ENCODE measurements around the gene HEBP2. TPM values are rescaled to one million over a fixed set of nuclear protein-coding genes. Genes with fewer than 3 reads are reported as not detected.

HEBP2 gene
- total RNA-seq, 4 donors from 2014 or later = 119 to 797 (median 222) TPM

DNA sequence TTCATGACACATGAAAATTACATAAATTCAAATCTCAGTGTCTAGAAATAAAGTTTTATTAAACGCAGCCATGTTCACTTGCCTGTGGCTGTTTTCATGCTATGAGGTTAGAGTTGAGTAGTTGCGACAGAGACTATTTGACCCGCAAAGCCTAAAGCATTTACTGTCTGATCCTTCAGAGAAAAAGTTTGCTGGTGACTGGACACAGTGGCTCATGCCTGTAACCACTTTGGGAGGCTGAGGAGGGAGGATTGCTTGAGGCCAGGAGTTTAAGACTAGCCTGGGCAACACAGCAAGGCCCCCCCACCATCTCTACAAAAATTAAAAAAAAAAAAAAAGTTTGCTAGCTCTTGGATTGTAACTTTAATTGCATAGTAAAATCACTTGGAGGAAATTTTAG is 17.1 kb upstream of the HEBP2 start:
- TF ChIP-seq, protein P1, sequence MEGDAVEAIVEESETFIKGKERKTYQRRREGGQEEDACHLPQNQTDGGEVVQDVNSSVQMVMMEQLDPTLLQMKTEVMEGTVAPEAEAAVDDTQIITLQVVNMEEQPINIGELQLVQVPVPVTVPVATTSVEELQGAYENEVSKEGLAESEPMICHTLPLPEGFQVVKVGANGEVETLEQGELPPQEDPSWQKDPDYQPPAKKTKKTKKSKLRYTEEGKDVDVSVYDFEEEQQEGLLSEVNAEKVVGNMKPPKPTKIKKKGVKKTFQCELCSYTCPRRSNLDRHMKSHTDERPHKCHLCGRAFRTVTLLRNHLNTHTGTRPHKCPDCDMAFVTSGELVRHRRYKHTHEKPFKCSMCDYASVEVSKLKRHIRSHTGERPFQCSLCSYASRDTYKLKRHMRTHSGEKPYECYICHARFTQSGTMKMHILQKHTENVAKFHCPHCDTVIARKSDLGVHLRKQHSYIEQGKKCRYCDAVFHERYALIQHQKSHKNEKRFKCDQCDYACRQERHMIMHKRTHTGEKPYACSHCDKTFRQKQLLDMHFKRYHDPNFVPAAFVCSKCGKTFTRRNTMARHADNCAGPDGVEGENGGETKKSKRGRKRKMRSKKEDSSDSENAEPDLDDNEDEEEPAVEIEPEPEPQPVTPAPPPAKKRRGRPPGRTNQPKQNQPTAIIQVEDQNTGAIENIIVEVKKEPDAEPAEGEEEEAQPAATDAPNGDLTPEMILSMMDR (IDR thresholded peaks at IDR 0.05; ENCODE audit: low read depth) = no peak

DNA sequence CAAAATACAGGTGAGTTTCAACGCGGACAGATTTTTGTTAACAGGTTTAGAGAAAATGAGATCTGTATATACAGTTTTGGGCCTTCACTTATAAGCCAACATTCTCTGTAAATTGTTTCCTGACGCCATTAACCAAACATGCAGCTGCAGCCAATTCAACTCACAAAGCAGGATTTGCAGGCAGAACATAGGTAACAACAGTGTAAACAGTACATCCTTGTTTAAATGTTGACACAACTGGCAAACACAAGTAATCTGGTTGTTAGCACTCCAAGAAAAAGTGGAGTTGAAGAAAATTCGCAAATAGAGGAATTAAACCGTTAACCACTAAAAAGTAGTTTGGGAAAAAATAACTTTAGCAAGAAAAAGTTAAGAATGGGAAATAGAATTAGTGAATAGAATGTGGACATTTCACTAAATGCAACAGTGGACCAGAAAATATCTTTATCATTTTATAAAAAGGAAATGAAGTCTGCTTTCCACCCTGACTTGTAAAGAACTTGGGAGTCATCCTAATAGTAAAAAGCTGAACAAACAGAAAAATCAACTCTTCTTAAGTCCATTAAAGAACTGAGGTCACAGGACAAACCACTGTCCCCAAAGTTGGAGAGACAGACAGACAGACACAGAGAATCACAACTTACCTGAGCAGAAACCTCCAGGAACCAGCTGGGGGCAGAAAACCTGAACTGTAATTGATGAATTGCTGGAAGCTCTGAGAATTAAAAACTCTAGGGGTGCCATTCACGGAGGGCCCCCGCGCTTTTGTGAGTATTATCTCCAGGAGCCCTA is 16.2 kb upstream of the HEBP2 start:
- TF ChIP-seq, protein P1 (IDR thresholded peaks at IDR 0.05; ENCODE audit: low read depth) = no peak

DNA sequence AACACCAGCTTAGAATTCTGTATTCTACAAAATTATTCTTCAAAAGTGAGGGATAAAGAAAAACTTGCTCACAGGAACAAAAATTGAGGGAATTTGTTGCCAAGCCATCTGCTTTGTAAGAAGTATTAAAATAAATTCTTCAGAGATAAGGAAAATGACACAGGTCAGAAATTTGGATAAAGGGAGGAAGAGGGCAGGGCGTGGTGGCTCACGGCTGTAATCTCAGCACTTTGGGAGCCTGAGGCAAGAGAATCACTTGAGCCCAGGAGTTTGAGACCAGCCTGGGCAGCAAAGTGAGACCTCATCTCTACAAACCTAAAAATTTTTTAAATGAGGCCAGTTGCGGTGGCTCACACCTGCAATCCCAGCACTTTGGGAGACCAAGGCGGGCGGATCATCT is 14.5 kb upstream of the HEBP2 start:
- TF ChIP-seq, protein P1 (IDR thresholded peaks at IDR 0.05; ENCODE audit: low read depth) = no peak

DNA sequence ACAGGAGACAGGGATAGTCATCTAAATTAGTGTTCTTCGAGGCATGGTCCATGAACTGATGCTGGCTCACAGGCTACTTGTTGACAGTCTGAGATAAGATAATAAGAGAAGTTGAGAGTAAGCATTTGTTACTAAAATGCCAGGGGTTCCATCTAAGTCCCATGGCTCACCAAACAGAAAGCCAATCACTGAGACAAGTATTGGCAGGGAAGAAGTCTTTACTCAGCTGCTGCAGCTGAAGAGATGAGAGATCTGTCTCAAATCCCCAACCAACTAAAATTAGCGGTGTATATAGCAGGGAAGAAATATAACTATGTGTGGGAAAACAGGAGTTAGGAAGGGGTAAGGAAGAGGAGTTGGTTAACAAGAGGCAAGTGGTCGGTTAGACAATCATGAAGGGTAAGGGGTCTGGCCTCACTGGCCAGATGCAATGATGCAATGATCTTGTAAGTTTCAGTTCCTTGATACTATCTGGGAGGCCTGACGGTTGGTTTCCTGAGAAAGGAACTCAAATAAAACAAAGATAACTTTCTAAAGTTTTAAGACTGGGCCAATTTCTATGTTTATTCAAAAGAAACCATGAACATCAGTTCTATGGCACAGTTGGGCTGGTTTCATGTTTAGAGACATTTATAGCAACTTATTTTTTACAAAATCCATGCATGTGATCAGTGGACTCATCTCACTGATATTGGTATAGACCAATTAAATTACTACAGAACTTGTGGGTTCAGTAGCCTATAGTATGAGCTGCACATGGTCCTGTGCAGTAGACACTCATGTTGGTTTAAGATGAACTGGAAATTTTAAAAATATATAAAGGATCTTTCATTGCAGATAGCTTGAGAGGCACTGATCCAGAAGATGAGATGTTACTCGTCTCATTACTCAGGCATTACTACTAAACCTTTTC is 9.9 kb upstream of the HEBP2 start:
- TF ChIP-seq, protein P1 (IDR thresholded peaks at IDR 0.05; ENCODE audit: low read depth) = no peak

DNA sequence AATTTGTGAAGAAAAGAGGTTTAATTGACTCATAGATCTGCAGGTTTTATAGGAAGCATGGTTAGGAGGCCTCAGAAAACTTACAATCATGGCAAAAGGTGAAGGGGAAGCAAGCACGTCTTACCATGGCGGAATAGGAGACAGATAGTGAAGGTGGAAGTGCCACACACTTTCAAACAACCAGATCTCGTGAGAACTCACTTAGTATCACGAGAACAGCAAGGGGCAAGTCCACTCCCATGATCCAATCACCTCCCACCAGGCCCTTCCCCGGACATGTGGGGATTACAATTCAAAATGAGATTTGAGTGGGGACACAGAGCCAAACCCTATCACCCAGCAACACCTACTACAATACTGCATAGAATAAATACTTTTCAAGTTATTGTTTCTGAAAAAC is 7.3 kb upstream of the HEBP2 start:
- TF ChIP-seq, protein P1 (IDR thresholded peaks at IDR 0.05; ENCODE audit: low read depth) = no peak

DNA sequence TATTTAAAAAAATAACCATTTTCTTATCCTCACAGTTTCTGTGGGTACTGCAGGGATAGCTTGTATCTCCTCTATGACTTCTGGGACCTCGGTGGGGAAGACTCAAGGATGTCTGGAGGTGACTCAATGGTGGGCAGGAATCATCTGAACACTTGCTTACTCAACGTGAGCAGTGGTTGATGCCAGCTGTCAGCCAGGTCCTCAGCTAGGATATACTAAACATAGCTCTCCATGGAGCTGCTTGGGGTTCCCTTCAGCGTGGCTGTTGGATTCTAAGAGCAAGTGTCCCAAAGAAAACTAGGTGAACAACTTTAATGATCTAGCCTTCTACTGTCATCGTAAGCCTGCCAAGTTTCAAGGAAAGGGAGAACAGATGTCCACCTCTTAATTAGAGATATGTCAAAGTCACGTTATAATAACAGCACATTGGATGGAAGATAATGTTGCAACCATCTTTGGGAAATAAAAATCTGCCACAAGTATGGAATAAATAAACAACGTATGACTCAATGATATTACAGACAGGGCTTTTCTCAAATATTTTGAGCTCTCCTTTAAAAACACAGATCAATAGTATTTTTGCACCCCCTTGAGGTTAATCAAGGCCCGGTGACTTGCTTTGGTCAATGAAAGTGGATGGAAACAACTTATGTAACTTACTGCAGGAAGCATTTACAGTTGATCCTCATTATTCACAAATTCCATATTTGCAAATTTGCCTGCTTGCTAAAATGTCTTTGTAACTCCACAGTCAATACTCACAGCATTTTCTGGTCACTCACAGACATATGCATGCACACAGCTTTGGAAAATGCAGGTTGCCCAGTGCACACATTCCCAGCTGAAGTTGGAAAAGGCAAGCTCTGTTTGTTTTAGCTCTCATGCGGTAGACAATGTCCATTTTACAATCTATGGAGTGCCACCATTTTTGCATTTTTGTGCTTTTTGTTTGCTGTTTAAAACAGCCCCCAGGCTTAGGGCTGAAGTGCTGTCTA is 6.6 kb upstream of the HEBP2 start:
- TF ChIP-seq, protein P1 (IDR thresholded peaks at IDR 0.05; ENCODE audit: low read depth) = no peak

Measured in subcutaneous adipose tissue (tissue), 4 donors.